Choroid plexus epithelial cell (primary cell): ENCODE results near the gene CD209.
"Not testable (repeated sequence)": the region's sequence is repeated elsewhere in the genome, so short reads cannot be mapped to it uniquely, and the experiment has no call there.

Experiments used
- DNase-seq: peaks from one replicate; pipeline ENCODE4 v3.0.0-alpha.2; 2010; ENCODE audit warnings: low read depth
- H3K4me3 ChIP-seq: 2 replicates; pipeline ENCODE4 v1.5.1; 2011; ENCODE audit warnings: low read depth, mild to moderate bottlenecking, control low read depth, low read length, moderate library complexity
- CTCF ChIP-seq: conservative IDR thresholded peaks from 2 replicates; pipeline ENCODE4 v1.5.1; 2011; ENCODE audit warnings: low read depth, mild to moderate bottlenecking, control low read depth, inconsistent platforms, low read length, moderate library complexity

Gene CD209

GRCh38 chr19:7767487-7767886 lies 20.2 kb upstream of the CD209 start:
- H3K4me3 ChIP-seq: no peak overlapping the region
- TF ChIP-seq CTCF: no peak
- DNase-seq: no peak

GRCh38 chr19:7766535-7766934 lies 19.2 kb upstream of the CD209 start:
- DNase-seq: no peak
- TF ChIP-seq CTCF: no peak
- no peak overlapping the region for H3K4me3 ChIP-seq

- not testable (repeated sequence) for DNase-seq
Measured at GRCh38 chr19:7765043-7765442, 17.7 kb upstream of the CD209 start.

GRCh38 chr19:7764157-7764556 lies 16.8 kb upstream of the CD209 start:
- H3K4me3 ChIP-seq, DNase-seq: not testable (repeated sequence)

More at GRCh38 chr19:7765043-7765442, 17.7 kb upstream of the CD209 start:
- not testable (repeated sequence) for H3K4me3 ChIP-seq

GRCh38 chr19:7763696-7764095 lies 16.4 kb upstream of the CD209 start:
- no peak for TF ChIP-seq CTCF
- H3K4me3 ChIP-seq: no peak overlapping the region
- no peak for DNase-seq

- no peak for DNase-seq
- H3K4me3 ChIP-seq: no peak within 1 kb of the TSS
- TF ChIP-seq CTCF: no peak
Measured at GRCh38 chr19:7762719-7763293, 15.5 kb upstream of the CD209 start, which contains the start of gene CLEC4M. Gene CLEC4M, plus strand, starts transcription at chr19:7763243. Its CDS starts 24 bp downstream, at chr19:7763267.

- no peak for TF ChIP-seq CTCF
- no peak for DNase-seq
- no peak overlapping the region for H3K4me3 ChIP-seq
Measured at GRCh38 chr19:7759156-7759555, 11.8 kb upstream of the CD209 start.

GRCh38 chr19:7757358-7757757 lies 10.0 kb upstream of the CD209 start:
- no peak for TF ChIP-seq CTCF
- no peak for DNase-seq

More at GRCh38 chr19:7757358-7757757, 10.0 kb upstream of the CD209 start:
- H3K4me3 ChIP-seq: no peak overlapping the region
